GM18520 (cell line): ENCODE measurements around the gene FGFR4.

Experiments
- ATAC-seq: cut with Tn5 transposase; IDR thresholded peaks from one replicate; pipeline ENCODE4 v1.9.1; 2021; ENCODE audit not compliant: unreplicated experiment

FGFR4 gene

DNA sequence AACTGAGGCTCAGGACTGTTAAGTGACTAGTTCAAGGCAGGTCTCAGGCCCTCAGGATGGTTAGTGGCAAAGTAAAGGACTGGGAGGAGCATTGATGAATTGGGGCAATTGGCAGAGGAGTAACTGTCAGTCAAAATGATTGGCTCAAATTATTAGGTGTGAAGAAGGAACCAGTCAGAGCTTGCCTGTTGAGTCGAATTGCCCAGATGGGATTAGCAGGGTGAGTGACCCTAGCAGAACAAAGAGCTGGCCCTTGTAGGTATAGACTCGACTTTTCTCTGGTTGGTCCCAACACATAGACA, 44.3 kb downstream of the FGFR4 start:
- no peak for ATAC-seq

DNA sequence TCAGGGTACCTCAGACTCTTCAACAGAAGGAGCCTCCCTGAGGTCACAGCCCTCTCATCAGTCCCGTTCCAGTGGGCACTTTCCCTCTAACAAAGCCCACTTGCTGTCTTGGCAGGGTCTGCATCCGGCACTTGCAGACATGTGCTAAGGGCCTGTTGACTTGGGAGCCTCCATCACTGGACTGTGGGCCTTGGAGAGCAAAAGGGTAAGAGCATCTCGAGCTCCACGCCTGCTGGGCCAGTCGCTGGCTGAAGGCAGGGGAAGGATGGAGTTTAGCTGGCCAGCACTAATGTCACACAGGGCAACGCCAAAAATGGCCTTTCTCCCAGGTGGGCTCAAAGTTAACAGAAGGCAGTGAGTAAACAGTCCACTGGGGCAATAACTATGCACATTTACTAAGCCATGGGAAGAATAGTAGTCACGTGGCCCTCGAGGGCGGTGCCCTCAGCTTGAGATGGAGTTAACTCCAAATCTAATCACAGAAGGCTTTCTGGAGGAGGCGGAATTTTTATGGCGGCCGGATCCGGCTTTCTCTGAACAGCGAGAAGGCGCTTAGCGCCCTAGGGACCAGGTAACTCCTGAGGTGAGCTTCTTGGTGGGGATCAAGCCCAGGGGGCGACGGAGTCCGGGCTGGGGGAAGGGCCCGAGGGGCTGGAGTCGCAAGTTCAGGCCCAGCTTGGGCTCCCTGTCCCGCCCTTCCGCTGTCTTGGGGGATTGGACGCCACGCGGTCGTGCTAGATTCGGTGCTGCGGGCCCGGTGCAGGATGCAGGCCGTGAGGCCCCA, 44.8 kb downstream of the FGFR4 start:
- no peak for ATAC-seq

DNA sequence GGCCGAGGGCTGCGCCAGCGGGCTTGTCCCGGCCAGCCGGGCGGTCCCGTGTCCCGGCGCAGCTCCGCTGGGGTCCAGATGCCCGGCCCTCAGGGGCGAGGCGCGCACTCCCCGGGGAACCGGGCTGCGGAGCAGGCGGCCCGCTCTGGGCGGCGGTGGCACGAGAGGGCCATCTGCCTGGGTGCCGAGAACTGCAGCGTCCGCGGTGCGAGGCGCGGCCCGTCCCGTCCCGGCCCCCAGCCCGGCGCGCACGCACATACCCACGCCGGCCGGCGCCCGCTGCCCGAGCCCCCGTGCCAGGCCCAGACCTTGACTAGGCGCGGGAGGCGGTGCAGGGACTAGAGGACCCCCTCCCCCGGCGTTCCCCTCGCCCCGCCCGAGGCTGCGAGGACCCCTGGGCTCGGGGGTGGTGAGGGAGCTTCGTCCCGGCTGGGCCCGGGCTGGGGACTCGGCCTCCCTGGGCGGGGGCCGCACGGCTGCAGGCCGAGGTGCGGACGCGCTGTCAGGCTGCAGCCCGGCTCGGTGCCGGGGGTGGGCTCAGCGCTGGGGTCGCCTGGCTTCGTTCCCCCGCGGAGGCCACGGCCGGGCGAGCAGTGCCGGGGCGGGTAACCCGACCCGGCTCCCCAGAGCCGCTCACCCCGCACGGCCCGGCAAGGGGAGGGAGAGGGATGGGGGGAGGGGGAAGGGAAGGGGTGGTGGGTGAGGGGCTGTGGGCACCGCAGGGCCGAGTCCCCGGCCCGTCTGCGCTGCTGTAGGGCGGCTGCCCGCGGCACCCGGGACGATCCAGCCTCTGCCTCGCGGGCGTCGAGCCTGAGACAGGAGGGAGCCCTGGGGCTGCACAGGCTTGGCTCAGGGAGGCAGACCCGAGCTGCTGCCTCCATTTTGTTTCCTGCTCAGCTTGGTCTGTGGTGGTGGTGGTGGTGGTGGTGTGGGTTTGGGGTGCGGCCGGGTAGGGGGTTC, 45.7 kb downstream of the FGFR4 start:
- no peak for ATAC-seq

DNA sequence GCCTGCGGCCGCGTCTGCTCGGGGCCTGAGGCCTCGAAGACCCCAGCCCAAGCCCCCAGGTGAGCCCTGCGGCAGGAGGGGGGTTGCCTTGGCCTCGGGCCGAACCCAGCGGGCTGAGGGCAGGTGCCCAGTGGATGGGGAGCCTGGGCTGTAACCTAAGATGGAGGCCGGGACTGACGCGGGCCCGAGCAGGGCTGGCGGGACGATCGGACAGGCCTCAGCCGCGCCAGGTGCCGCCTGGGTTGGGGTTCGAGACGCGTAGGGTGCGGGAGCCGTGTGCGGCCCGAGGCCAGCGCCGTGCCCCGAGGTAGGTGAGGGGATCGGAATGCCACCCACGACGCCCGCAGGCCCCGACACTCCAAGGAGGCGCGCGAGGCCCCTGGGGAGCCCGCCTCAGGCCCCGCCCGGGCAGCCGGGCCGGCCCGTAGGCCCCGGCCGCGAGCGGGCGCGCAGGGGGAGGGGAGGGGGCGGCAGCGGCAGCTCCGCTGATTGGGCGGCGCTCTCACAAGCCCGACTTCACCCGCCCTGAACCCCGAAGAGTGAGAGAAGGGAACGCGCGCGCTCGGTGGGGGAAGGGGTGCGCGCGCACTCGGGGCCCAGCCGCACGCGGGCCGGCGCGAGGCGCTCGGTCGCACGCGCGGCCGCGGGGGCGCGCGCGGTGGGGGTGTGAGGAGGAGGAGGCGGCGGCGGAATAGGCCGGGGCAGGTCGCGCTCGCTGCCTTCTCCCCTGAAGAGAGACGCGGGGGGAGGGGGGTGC, 46.6 kb downstream of the FGFR4 start, which contains the start of gene NSD1:
NSD1 (plus strand) TSS at position 678 of the 757 bp plus-strand sequence. CDS start 1,331 bp downstream, outside the sequence.
- ATAC-seq: peak; percentile 46

DNA sequence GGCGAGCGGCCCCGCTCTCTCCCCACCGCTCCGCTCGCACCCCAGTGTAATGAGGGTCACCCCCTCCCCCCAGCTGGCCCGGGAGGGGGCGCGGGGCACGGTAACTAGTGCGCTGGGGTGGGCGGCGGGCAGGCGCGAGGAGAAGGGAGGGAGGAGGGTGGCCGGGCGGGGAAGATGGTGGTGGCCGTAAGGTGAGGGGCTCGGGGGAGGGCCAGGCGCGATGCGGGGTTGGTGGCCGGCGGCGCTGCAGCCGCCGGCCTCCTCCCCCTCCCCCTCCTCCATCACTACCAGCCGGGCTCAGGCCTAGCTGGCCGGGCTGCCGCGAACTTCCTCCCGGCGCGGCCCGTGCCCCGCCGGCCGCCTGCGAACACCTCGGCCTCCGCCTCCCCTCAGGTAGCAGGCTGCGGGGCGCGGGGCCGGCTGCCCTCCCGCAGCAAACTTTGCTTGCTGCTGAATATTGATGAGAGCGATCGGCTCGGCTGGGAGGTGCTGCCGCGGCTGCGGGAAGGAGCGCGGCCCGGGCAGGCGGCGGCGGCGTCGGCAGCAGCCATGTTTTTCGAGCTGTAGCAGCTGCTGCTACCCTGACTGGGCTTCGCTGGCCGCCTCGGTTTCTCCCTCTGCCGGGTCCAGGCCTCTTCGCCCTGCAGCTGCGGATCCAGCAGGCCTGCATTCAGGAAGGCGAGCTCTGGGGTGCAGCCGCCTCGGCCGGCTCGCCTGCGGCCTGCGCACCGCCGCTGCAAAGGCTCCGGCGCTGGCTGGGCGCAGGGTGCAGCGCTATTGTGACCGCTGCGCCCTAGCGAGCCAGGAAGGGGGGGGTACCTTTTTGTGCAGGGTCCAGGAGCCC, 47.4 kb downstream of the FGFR4 start:
- peak; percentile 14 for ATAC-seq

DNA sequence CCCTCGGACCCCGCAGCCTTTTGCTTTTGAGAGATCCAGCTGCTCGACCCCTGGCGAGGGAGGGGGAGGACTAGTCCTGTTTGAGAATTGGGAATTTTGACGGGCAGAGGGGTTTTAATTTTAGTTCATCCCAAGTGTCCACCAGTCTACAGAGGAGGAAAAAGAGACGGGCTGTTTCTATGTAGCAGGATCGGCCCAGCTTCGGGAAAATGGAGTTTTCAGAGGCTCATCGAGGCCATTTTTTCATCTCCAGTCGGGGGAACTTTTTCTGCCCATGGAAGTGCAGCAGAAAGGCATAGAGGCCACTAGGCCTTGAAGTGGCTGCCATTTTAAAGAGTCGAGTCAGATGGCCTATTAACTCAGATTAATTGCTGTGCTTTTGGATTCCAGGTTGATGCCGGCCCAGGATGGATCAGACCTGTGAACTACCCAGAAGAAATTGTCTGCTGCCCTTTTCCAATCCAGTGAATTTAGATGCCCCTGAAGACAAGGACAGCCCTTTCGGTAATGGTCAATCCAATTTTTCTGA, 48.0 kb downstream of the FGFR4 start:
- no peak for ATAC-seq

DNA sequence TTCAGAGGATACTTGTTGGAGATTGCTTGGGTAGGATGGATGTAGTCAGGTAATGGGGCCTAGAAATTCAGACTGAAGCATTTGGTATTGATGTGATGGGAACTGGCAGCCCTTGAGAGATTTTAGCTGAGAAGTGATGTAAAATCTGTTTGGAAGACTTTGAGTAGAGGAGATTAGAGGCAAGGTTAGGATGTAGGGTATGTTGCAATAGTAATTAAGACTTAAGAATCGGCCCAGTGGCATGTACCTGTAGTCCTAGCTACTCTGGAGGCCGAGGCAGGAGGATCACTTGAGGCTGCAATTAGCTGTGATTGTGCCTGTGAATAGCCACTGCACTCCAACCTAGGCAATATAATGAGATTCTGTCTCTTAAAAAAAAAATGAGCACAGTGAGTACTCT, 53.6 kb downstream of the FGFR4 start:
- ATAC-seq: no peak

DNA sequence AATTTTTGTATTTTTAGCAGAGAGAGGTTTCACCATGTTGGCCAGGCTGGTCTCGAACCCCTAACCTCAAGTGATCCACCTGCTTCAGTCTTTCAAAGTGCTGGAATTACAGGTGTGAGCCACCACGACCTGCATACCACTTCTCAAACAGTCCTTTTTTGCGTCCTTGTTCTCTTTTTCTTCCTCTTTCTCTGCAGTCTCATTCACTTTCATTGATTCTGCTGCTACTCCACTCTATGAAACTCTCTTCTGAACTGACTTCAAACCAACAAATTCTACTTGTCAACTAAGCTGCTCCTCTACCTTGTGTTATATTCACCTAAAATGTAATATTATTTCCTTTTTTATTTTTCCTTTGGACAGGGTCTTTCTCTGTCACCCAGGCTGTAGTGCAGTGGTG, 54.8 kb downstream of the FGFR4 start:
- no peak for ATAC-seq

DNA sequence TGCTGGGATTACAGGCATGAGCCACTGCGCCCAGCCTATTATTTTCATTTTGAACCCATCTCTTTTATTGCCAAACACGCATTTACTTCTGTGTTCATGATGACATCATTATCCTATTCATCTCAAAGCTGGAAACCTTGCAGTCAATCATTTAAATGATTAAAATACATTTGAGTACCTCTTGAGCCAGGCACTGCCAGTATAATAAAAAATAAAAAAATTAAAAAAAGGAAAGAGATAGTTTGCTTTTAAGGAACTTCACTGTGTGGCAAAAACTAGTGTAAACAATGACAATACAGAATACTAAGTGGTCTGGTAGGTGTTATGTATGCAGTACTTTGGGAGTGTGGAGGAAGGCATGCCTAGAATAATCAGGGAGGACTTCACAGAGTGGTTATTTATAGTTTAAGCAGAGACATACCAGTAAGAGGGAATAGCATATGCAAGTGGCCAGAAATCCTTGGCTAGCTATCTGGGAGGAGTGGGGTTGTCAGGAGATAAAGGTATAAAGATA, 55.4 kb downstream of the FGFR4 start:
- no peak for ATAC-seq

DNA sequence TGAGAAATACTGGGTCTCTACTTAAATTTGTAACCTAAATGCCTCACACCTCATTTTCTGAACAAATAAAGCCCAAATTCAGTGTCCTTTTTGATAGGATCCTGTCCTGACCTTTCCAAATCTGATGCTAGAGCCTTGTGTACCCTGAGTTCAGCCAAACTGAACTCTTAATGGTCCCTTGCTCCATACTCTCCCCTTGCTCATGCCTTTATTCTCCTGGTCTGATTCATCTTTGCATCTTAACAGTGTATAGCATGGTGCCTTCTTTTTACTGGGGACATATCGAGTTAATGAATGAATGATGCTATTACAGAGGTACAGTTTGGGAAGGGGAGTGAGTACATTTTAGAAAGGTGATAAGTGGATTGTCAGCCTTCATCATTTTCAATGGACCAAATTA, 56.1 kb downstream of the FGFR4 start:
- no peak for ATAC-seq

DNA sequence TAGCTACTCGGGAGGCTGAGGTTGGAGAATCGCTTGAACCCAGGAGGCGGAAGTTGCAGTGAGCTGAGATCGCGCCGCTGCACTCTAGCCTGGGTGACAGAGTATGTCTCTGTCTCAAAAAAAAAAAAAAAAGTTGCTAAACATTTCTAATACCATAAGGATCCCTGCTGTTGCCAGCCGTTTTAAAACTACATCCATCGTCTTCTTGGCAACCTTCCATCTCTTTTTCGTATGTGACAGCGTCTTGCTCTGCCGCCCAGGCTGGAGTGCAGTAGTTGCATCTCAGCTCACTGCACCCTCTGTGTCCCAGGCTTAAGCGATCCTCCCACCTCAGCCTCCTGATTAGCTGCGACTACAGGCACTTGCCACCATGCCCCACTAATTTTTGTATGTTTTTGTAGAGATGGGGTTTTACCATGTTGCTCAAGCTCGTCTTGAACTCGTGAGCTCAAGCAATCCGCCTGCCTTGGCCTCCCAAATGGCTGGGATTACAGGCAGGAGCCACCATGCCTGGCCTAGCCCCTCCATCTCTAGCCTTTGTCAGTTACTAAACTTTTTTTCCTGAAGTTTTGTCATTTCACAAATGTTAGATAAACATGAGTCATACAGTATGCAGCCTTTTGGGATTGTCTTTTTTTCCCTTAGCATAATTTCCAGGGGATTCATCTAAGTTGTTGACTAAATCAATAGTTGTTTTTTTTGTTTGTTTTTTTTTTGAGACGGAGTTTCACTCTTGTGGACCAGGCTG, 60.4 kb downstream of the FGFR4 start:
- ATAC-seq: no peak
